ENCODE data around the gene ZFPM1.

DNA sequence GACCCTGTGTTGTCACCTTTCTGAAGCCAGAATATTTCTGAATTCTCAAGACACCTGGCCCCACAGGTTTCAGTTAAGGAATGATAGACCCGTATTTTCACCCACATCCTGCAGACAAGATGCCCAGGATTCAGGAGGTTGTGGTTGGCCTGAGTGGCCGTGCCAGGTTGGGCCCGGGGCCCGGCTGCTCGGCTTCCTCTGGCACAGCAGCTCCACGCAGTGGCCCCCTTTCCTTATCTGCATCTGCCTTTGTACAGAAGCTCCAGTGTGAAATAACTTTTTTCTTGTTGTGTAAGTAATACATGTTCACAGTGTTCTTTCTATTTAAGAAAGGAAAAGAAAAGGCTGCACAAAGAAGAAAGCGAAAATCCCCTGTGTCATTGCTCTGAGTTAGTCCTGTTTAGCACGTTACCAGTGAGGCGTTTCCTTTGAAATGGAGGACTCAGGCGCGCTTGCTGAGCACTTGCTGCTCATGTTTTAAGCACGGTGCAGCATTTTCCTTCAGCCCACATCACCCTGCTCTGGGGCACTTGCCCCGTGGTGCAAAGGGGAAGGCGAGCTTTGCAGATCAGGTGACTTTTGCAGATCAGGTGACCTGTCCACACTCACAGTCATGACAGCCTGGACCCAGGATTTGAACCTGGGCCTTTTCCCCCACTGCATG lies 130.0 kb downstream of the ZFPM1 start:
- TF ChIP-seq CTCF (IDR thresholded peaks at IDR 0.05; ENCODE audit: insufficient read depth, low read length) (no peak), POLR2AphosphoS5 (IDR thresholded peaks at IDR 0.05; ENCODE audit: low read depth) (no peak), GABPA (IDR thresholded peaks at IDR 0.05; ENCODE audit: low read depth) (no peak)
- TF ChIP-seq, protein P1, sequence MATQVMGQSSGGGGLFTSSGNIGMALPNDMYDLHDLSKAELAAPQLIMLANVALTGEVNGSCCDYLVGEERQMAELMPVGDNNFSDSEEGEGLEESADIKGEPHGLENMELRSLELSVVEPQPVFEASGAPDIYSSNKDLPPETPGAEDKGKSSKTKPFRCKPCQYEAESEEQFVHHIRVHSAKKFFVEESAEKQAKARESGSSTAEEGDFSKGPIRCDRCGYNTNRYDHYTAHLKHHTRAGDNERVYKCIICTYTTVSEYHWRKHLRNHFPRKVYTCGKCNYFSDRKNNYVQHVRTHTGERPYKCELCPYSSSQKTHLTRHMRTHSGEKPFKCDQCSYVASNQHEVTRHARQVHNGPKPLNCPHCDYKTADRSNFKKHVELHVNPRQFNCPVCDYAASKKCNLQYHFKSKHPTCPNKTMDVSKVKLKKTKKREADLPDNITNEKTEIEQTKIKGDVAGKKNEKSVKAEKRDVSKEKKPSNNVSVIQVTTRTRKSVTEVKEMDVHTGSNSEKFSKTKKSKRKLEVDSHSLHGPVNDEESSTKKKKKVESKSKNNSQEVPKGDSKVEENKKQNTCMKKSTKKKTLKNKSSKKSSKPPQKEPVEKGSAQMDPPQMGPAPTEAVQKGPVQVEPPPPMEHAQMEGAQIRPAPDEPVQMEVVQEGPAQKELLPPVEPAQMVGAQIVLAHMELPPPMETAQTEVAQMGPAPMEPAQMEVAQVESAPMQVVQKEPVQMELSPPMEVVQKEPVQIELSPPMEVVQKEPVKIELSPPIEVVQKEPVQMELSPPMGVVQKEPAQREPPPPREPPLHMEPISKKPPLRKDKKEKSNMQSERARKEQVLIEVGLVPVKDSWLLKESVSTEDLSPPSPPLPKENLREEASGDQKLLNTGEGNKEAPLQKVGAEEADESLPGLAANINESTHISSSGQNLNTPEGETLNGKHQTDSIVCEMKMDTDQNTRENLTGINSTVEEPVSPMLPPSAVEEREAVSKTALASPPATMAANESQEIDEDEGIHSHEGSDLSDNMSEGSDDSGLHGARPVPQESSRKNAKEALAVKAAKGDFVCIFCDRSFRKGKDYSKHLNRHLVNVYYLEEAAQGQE (IDR thresholded peaks at IDR 0.05; ENCODE audit: insufficient replicate concordance, low read depth): no peak

Data from HL-60 (cell line).